EH (cell line): ENCODE results near the gene KDM4C.

ENCODE experiments used
- DNase-seq: peaks from one replicate; pipeline ENCODE4 v3.0.0-alpha.2; 2015; ENCODE audit warnings: low read depth

Gene KDM4C

DNA sequence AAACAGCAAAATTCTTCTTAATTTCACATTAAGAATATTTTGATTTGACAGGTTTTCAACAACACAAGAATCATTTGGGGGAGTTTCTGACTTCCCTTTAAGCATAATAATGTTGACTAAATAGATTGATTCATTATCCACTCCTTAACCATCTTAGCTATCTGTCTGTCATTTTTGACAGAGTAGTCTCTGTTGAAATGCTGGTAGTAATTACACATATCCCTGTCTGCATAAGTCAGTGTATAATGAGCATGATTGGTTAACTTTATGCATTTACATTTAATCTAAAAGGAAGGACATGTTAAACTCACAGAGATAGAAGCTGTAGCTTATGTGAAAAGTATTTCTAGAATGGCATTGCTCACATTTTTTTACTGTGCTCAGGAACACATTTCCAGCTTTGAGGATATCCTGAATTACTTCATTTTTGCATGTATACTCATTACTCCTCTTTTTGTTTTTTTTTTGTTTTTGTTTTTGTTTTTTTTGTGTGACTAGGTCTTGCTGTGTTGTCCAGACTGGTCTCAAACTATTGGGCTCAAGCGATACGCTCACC is 385.9 kb downstream of the KDM4C start:
- DNase-seq = no peak

GRCh38 chr9:7144265-7145046 is 386.7 kb downstream of the KDM4C start:
- no peak for DNase-seq

DNA sequence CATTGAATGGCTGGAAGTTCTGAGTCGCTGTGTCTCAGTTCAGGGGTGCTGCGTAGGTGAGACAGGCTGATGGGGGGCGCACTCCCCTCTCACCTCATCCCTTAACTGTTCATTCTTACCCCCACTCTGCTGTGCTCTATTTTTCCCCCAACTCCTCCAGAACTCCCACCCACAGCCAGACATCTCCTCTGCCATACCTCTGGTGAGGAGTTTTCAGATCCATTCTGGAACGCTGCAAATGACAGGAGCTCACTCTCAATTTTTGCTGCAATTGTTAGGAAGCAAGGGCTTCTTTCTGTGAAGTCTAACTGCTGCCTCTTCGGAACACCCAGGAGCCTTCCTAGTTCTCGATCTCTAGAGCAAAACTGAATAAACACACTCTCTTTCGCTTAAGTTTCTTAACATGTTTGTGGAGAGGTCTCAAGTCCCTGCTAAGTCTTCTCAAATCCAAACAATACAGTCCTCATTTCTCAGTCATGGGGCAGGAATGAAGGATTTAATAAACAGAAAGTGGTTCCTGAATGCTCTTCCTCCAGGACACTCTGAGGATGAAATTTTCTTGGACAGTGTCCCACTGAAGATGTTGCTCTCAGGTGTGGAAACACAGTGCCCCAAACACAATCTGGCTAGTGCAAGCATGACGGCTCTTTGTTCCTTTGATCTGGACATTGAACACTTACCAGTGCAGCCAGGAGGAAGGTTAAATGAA is 387.7 kb downstream of the KDM4C start:
- DNase-seq = peak; percentile 12

DNA sequence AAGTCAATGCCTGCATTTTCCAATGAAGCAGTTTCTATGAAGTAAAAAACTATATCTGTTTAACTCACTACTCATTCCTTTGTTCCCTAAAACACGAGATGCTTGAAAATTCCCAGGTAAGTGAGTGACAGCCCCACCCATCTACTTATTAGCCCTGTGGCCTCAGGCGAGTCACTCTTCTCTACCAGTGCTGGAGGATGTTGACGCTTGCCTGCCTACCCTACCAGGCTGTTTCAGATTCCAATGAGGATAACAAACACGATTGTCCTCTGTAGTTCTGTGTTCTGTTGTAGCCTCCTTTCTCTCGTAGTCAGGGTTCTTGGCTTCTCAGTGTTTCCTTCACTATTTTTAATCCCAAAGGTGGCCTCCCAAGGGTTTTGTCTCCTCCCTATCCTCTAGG is 388.8 kb downstream of the KDM4C start:
- DNase-seq = no peak

DNA sequence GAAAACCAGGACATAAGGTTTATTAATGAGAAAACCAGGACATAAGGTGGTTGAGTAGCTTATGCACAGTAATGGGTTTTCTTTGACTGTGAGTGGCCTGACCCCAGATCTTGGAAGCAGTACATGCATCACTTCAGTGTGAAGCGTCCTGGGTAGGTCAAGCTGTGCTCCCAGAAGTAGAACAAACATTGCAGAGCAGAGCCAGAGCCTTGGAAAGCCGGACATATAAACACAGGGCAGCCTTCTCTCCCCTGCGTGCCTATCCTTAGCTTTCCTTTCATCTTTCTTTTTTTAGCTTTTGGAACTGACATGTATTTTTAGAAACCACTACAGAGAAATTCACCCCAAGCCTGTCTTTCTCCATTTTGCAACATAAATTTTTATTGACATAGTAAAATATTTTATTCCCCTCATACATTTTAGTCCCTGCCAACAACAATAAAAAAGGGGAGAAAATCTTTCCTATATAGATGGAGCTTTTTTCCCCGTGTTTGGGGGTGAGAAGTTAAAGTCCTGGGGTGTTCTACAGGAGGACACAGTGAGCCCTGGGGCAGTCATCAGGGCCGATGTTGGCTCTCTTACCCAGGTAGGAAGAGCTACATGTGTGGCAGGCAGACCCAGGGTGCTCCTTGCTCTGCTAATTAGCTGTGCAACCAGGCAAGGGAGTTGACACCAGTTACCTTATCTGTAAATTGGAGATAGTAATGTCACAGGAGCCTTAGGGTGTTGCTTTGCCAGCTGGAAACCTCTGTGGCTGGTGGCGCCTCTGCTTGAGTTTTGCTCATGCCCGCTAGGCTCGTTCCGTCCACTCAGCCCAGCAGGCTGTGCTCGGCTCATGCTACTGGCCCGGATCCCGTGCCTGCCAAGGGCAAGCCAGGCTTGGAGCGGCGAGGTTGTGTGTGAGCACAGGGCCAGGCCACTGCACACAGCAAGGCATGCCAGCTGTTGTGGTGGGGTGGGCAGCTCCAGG is 389.6 kb downstream of the KDM4C start:
- DNase-seq = peak; percentile 7

DNA sequence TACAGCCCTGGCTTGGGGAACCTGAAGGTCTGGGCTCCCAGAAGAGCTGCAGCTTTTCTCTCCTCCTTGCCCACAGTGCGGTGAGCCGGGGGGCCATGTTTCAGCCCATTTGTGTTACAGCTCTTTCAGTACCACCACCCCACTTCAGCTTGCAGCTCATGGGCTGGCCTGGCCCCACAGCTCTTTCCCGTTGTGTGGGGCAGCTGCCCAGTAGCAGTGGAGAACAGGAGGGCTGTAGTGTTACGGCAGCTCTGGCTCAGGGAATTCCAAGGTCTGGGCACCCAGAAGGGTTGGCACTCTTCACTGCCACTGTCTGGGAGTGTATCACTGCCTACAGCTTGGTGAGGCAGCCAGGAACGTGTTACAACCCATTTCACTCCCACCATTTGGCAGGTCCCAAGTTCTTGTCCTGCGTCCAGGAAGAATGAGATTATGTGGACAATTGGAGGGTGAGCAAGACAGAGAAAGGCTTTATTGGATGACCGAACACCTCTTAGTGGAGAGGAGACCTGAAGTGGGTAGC is 390.5 kb downstream of the KDM4C start:
- no peak for DNase-seq

DNA sequence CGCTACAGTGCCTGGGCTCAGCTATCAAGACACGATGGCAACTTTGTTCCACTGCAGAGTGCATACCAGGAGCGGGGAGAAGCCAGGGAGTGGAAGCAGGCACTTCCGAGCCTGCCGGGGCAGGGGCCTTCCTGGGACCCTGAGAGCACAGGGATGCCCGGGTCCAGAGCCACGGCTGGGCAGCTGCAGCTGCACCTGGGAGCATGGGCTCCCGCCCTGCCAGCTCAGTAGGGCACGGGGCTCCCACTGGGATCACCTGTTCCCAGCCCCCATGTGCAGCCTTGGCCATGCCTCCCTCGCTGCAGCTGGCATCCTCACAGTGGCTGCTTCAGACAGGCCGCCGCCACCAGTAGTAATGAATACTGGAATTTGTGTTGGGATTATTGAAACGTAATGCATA is 391.5 kb downstream of the KDM4C start:
- no peak for DNase-seq

- no peak for DNase-seq
Measured at GRCh38 chr9:7150153-7150890, 392.5 kb downstream of the KDM4C start.

GRCh38 chr9:7153134-7153533 is 395.4 kb downstream of the KDM4C start:
- DNase-seq = no peak

DNA sequence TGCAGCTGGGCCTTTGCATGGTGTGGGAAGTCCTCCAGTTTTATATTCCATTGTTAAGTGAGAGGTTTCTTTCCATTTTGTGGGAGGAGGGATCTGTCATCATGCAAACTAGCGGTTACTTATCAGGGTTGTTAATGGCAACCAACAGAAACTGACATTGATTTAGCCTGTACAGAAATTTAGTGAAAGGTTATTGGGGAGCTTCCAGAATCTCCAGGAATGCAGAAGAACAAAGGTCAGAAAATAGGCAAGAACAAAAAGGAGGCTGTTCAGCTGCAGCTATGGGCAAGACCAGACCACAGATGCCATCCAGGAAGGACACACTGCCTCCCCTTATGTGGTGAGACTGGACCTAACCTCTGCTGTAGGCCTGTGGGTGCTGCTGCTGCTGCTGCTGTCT is 395.8 kb downstream of the KDM4C start:
- DNase-seq = no peak

DNA sequence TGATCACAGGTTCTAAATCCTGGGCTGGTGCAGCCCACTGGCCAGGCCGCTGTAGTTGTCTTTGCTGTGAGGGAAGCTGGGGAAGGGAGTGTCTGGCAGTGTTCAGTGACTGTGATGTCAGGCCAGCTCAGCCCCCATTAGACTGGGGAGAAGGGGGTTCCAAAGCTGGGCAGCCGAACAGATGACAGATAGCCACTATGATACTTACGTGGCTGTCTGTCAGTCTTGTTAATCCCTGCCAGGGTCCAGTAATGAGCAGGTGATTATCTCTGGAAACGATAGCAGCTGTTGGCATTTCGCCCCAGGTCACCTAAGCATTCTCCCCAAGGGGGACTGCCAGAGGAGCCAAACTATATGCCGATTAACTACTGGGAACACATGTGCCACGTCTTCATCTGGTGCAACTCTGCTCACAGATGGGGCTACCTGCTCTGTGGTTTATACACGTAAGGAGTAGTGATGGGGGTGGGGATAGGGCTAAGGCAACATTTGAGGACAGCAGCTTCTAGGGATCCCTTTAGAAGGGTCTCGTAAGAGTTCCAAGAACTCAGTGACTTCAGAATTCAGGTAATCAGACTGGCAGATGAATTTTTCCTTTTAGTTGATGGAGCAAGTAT is 396.3 kb downstream of the KDM4C start:
- DNase-seq = no peak

DNA sequence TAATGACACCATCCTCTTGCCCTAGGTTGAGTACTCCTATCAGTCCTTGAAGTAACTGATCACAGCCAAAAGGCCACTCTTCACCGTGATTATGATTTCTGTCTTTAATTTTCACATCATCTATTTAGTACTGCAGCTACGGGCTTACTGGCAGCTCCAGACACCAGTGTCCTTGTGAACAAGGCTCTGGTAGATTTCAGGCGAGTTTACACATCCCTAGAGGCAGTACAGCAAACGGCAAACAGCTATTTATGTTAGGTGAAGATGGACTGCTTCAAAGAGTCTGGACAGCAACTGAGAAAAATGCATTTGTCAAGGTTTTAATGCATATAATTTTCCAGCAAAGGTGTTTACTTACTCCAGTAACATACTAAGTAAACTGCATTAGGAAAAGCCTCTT is 396.9 kb downstream of the KDM4C start:
- no peak for DNase-seq

GRCh38 chr9:7161469-7161868 is 403.7 kb downstream of the KDM4C start:
- no peak for DNase-seq

- DNase-seq = no peak
Measured at GRCh38 chr9:7163932-7164331, 406.2 kb downstream of the KDM4C start.

DNA sequence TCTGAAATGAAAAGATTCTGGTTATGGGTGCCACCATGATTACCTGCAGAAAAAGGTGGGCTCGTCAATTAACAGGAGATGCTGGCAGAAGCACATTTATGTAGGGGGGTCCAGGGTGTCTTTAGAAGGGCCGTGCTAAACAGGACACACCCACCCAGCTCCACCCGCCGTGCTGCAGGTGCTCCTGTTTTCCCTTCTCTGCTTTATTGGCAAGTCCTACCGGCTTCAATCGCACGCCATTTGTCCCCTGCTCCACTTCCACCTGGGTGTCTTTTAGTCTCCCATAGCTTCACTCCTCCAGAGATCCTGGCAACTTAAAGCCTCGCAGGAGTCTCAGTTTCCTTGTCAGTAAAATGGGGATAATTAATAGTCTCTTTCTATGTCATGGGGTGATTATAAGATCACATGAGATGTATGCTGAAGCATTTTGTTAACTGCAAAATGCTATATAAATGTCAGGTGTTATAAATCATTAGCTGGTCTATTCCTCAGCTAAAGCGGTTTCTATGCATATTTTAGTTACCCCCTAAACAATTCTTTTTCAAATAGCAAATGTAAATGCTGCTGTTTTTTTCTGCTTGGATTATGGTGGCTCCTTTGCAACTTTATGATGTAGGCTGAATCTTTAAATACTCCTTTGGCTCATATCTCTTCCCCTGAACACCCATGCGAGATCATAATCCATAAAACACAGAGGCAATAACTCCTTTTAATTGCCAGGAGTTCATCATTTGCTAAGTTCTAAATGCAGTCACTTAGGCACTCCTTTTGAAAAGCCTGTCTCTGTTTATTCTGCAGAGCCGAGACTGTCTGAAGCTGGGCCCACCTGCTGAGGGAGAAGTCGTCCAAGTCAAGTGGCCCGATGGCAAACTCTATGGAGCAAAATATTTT is 406.9 kb downstream of the KDM4C start:
- DNase-seq = no peak

DNA sequence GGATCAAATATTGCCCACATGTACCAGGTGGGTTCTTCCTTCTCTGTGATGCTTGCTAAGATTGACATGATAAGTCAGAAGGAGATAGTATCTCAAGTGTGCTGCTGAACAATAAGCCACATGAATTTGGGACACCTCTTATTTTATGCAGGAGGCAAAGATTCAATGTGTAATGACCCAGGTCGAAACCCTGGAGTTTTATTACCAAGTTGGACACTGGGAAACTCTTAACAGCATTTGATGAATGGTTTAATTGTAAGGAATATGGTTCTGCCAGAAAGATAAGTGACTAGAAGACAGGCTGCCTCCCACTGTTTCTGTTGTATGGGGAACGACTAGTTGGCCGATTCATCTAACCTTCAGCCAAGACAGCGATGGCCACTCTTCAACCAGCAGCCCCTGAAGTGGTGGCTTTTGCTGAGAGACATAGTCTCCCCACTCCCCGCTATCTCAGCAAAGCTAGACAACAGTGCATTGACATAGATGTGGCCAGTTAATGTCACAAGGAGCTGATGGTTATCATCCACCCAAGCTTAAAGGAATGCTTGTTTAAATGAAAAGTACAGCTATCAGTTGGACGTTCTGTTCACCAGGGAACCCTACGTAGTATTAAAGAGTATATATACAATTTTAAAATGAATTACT is 407.7 kb downstream of the KDM4C start:
- no peak for DNase-seq

DNA sequence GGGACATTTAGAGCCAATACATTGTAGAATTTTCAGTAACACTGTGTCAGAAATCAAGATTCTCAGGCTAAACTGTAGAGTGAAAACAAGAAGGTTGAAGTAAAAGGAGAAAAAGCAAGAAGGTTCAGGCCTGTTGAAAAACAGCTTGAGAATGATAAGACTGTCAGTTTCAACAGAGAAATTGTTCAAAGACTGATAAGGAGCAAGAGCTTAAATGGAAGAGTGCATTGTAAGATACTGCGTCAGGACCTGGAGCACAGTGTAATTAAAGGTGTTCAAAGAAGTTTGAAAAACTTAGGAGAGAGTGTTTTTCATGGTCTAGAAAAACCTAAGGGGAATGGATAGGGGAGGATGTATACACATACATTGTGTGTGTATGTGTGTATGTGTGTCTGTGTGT is 408.3 kb downstream of the KDM4C start:
- DNase-seq = no peak

DNA sequence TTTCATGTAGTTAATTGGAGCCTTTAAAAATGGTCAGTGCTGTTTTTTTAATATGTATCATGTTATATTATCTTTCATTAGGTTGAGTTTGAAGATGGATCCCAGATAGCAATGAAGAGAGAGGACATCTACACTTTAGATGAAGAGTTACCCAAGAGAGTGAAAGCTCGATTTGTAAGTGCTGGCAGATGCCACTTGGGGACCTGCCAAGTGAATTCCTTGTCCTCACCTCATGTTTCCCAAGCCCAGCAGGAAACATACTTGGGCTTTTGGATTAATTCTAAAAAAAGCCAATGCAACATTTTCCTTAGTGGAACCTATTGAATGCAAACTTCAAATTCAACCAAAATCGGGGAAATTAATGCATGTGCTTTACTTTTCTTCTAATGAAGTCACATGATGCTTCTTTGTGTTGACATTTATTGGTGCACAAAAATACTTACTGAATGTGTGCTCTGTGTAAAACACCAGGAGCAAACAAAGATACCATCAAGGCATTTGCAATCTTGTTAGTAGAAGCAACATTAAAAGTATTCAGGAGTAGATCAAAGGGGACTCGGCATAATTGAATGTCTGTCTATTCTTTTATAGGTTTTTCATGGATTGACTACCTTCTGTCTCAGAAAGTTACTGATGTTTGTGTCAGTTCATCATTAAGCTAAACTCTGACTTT is 412.1 kb downstream of the KDM4C start:
- peak; percentile 66 for DNase-seq
